ENCODE results near the gene WDR72. TPM values are rescaled to one million over a fixed set of nuclear protein-coding genes. Genes with fewer than 3 reads are reported as not detected.

WDR72 gene
- total and polyA plus RNA-seq, 2 experiments from 2014 or later = 0.99 to 1.9 TPM

DNA sequence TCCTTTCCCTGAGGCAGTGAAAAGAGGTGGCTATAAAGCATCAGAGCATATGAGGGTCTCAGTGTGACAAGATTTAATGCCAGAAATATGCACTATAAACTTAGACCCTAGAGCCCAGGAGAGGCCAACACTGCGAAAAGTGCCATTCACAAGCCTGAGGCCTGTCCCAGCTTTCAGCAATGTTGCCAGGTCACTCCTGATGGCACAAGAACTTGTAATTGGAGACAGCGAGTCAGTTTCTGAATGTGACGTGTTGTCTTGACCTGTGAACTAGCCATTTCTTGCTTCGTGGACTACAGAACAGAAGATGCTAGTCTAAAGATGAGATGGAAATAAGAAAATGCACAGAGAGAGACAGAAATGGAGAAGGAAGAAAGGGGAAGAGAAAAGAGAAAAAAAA, 87.9 kb downstream of the WDR72 start:
- H3K9me2 ChIP-seq (ENCODE audit: insufficient read depth) = no peaks in the 10 kb centered on the region
- H3K4me2 ChIP-seq = no peak overlapping the region
- H3K4me3 ChIP-seq = no peak overlapping the region
- Mint-ChIP-seq H3K27ac (no peak overlapping the region), H3K9me3 (no peaks in the 10 kb centered on the region), H3K4me3 (no peak overlapping the region), H3K27me3 (ENCODE audit: insufficient read depth, low read depth, poor library complexity) (peaks cover 2% of the 10 kb centered on the region), H3K4me1 (peaks cover 2% of the 10 kb centered on the region; the same call in 1 of the 3 replicates), H3K36me3 (ENCODE audit: low read depth) (no peaks in the 10 kb centered on the region)
- H3K79me2 ChIP-seq (replicated peaks; ENCODE audit: insufficient read depth) = no peaks in the 10 kb centered on the region
- no peaks in the 10 kb centered on the region for H3K36me3 ChIP-seq (ENCODE audit: insufficient read depth)
- H4K20me1 ChIP-seq (replicated peaks; ENCODE audit: insufficient read depth) = no peaks in the 10 kb centered on the region
- no peaks in the 10 kb centered on the region for H3K27me3 ChIP-seq (ENCODE audit: insufficient read depth)
- peak; percentile 53 for ATAC-seq
- TF ChIP-seq CREB1 (CRISPR knock-in tag; IDR thresholded peaks at IDR 0.05; ENCODE audit: low read depth) = no peak
- no peak for TF ChIP-seq EZH2phosphoT487 (IDR thresholded peaks at IDR 0.05; ENCODE audit: unreplicated experiment)
- no peak for TF ChIP-seq NANOG (IDR thresholded peaks at IDR 0.05; ENCODE audit: borderline replicate concordance)
- TF ChIP-seq, protein P1, sequence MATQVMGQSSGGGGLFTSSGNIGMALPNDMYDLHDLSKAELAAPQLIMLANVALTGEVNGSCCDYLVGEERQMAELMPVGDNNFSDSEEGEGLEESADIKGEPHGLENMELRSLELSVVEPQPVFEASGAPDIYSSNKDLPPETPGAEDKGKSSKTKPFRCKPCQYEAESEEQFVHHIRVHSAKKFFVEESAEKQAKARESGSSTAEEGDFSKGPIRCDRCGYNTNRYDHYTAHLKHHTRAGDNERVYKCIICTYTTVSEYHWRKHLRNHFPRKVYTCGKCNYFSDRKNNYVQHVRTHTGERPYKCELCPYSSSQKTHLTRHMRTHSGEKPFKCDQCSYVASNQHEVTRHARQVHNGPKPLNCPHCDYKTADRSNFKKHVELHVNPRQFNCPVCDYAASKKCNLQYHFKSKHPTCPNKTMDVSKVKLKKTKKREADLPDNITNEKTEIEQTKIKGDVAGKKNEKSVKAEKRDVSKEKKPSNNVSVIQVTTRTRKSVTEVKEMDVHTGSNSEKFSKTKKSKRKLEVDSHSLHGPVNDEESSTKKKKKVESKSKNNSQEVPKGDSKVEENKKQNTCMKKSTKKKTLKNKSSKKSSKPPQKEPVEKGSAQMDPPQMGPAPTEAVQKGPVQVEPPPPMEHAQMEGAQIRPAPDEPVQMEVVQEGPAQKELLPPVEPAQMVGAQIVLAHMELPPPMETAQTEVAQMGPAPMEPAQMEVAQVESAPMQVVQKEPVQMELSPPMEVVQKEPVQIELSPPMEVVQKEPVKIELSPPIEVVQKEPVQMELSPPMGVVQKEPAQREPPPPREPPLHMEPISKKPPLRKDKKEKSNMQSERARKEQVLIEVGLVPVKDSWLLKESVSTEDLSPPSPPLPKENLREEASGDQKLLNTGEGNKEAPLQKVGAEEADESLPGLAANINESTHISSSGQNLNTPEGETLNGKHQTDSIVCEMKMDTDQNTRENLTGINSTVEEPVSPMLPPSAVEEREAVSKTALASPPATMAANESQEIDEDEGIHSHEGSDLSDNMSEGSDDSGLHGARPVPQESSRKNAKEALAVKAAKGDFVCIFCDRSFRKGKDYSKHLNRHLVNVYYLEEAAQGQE (IDR thresholded peaks at IDR 0.05; ENCODE audit: unreplicated experiment) = no peak
- TF ChIP-seq, protein P2, sequence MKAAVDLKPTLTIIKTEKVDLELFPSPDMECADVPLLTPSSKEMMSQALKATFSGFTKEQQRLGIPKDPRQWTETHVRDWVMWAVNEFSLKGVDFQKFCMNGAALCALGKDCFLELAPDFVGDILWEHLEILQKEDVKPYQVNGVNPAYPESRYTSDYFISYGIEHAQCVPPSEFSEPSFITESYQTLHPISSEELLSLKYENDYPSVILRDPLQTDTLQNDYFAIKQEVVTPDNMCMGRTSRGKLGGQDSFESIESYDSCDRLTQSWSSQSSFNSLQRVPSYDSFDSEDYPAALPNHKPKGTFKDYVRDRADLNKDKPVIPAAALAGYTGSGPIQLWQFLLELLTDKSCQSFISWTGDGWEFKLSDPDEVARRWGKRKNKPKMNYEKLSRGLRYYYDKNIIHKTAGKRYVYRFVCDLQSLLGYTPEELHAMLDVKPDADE (IDR thresholded peaks at IDR 0.05) = no peak
- no peak for TF ChIP-seq ZNF114 (CRISPR knock-in tag; IDR thresholded peaks at IDR 0.05)
- TF ChIP-seq STAT1 (IDR thresholded peaks at IDR 0.05; ENCODE audit: unreplicated experiment) = no peak
- TF ChIP-seq, protein P3, sequence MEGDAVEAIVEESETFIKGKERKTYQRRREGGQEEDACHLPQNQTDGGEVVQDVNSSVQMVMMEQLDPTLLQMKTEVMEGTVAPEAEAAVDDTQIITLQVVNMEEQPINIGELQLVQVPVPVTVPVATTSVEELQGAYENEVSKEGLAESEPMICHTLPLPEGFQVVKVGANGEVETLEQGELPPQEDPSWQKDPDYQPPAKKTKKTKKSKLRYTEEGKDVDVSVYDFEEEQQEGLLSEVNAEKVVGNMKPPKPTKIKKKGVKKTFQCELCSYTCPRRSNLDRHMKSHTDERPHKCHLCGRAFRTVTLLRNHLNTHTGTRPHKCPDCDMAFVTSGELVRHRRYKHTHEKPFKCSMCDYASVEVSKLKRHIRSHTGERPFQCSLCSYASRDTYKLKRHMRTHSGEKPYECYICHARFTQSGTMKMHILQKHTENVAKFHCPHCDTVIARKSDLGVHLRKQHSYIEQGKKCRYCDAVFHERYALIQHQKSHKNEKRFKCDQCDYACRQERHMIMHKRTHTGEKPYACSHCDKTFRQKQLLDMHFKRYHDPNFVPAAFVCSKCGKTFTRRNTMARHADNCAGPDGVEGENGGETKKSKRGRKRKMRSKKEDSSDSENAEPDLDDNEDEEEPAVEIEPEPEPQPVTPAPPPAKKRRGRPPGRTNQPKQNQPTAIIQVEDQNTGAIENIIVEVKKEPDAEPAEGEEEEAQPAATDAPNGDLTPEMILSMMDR (conservative IDR thresholded peaks at IDR 0.05; ENCODE audit: low read depth in 2 of 2) = no peak
- no peak for TF ChIP-seq POLR2AphosphoS5 (IDR thresholded peaks at IDR 0.05; ENCODE audit: low read depth)
- no peak for TF ChIP-seq EZH2 (IDR thresholded peaks at IDR 0.05; ENCODE audit: low read depth, unreplicated experiment)
- TF ChIP-seq ZNF331 (CRISPR knock-in tag; IDR thresholded peaks at IDR 0.05; ENCODE audit: low read depth) = no peak
- no peak for TF ChIP-seq JUNB (IDR thresholded peaks at IDR 0.05; ENCODE audit: unreplicated experiment)
- TF ChIP-seq, protein P4, sequence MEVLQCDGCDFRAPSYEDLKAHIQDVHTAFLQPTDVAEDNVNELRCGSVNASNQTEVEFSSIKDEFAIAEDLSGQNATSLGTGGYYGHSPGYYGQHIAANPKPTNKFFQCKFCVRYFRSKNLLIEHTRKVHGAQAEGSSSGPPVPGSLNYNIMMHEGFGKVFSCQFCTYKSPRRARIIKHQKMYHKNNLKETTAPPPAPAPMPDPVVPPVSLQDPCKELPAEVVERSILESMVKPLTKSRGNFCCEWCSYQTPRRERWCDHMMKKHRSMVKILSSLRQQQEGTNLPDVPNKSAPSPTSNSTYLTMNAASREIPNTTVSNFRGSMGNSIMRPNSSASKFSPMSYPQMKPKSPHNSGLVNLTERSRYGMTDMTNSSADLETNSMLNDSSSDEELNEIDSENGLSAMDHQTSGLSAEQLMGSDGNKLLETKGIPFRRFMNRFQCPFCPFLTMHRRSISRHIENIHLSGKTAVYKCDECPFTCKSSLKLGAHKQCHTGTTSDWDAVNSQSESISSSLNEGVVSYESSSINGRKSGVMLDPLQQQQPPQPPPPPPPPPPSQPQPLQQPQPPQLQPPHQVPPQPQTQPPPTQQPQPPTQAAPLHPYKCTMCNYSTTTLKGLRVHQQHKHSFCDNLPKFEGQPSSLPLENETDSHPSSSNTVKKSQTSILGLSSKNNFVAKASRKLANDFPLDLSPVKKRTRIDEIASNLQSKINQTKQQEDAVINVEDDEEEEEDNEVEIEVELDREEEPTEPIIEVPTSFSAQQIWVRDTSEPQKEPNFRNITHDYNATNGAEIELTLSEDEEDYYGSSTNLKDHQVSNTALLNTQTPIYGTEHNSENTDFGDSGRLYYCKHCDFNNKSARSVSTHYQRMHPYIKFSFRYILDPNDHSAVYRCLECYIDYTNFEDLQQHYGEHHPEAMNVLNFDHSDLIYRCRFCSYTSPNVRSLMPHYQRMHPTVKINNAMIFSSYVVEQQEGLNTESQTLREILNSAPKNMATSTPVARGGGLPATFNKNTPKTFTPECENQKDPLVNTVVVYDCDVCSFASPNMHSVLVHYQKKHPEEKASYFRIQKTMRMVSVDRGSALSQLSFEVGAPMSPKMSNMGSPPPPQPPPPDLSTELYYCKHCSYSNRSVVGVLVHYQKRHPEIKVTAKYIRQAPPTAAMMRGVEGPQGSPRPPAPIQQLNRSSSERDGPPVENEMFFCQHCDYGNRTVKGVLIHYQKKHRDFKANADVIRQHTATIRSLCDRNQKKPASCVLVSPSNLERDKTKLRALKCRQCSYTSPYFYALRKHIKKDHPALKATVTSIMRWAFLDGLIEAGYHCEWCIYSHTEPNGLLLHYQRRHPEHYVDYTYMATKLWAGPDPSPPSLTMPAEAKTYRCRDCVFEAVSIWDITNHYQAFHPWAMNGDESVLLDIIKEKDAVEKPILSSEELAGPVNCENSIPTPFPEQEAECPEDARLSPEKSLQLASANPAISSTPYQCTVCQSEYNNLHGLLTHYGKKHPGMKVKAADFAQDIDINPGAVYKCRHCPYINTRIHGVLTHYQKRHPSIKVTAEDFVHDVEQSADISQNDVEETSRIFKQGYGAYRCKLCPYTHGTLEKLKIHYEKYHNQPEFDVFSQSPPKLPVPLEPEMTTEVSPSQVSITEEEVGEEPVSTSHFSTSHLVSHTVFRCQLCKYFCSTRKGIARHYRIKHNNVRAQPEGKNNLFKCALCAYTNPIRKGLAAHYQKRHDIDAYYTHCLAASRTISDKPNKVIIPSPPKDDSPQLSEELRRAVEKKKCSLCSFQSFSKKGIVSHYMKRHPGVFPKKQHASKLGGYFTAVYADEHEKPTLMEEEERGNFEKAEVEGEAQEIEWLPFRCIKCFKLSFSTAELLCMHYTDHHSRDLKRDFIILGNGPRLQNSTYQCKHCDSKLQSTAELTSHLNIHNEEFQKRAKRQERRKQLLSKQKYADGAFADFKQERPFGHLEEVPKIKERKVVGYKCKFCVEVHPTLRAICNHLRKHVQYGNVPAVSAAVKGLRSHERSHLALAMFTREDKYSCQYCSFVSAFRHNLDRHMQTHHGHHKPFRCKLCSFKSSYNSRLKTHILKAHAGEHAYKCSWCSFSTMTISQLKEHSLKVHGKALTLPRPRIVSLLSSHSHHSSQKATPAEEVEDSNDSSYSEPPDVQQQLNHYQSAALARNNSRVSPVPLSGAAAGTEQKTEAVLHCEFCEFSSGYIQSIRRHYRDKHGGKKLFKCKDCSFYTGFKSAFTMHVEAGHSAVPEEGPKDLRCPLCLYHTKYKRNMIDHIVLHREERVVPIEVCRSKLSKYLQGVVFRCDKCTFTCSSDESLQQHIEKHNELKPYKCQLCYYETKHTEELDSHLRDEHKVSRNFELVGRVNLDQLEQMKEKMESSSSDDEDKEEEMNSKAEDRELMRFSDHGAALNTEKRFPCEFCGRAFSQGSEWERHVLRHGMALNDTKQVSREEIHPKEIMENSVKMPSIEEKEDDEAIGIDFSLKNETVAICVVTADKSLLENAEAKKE (CRISPR knock-in tag; IDR thresholded peaks at IDR 0.05) = no peak
- no peaks in the 10 kb centered on the region for H3K4me1 ChIP-seq (ENCODE audit: insufficient read depth)
- H2AFZ ChIP-seq = no peak overlapping the region
- H3F3A ChIP-seq (replicated peaks; ENCODE audit: low read depth) = no peaks in the 10 kb centered on the region
- H3K27ac ChIP-seq (ENCODE audit: low read depth) = no peak overlapping the region
- DNase-seq (ENCODE audit: low spot score) = no peak

Data from GM23338 (cell line).